ENCODE data around the gene CRACDL.

CRACDL gene

GRCh38 chr2:98809878-98810587 lies 126.0 kb downstream of the CRACDL start:
- Histone ChIP-seq H3K4me3 (replicated peaks; ENCODE audit: insufficient read depth, low read length) (no peak overlapping the region), H3K27me3 (ENCODE audit: insufficient read depth, poor library complexity, severe bottlenecking) (no peaks in the 10 kb centered on the region), H3K27ac (replicated peaks) (no peak overlapping the region)
- TF ChIP-seq CTCF (IDR thresholded peaks at IDR 0.05; ENCODE audit: insufficient read depth, low read length) (no peak), REST (IDR thresholded peaks at IDR 0.05; ENCODE audit: insufficient replicate concordance, low read depth) (no peak), SPI1 (IDR thresholded peaks at IDR 0.05; ENCODE audit: borderline replicate concordance, low read depth) (no peak), POLR2AphosphoS5 (IDR thresholded peaks at IDR 0.05; ENCODE audit: low read depth) (no peak), GABPA (IDR thresholded peaks at IDR 0.05; ENCODE audit: low read depth) (no peak)
- DNase-seq (ENCODE audit: low read depth in 1 of 2, low spot score in 1 of 2): no peak

- TF ChIP-seq GABPA (IDR thresholded peaks at IDR 0.05; ENCODE audit: low read depth) (no peak), REST (IDR thresholded peaks at IDR 0.05; ENCODE audit: insufficient replicate concordance, low read depth) (no peak), POLR2AphosphoS5 (IDR thresholded peaks at IDR 0.05; ENCODE audit: low read depth) (no peak), CTCF (IDR thresholded peaks at IDR 0.05; ENCODE audit: insufficient read depth, low read length) (no peak), SPI1 (IDR thresholded peaks at IDR 0.05; ENCODE audit: borderline replicate concordance, low read depth) (no peak)
- Histone ChIP-seq H3K27ac (replicated peaks) (no peak overlapping the region), H3K4me3 (replicated peaks; ENCODE audit: insufficient read depth, low read length) (no peak overlapping the region), H3K27me3 (ENCODE audit: insufficient read depth, poor library complexity, severe bottlenecking) (no peaks in the 10 kb centered on the region)
- no peak for DNase-seq (ENCODE audit: low read depth in 1 of 2, low spot score in 1 of 2)
Measured at GRCh38 chr2:98809116-98809515, 126.9 kb downstream of the CRACDL start.

- Histone ChIP-seq H3K27me3 (ENCODE audit: insufficient read depth, poor library complexity, severe bottlenecking) (no peaks in the 10 kb centered on the region), H3K4me3 (replicated peaks; ENCODE audit: insufficient read depth, low read length) (no peak overlapping the region), H3K27ac (replicated peaks) (no peak overlapping the region)
- DNase-seq (ENCODE audit: low read depth in 1 of 2, low spot score in 1 of 2): no peak
- TF ChIP-seq CTCF (IDR thresholded peaks at IDR 0.05; ENCODE audit: insufficient read depth, low read length): no peak
- no peak for TF ChIP-seq GABPA (IDR thresholded peaks at IDR 0.05; ENCODE audit: low read depth)
- TF ChIP-seq POLR2AphosphoS5 (IDR thresholded peaks at IDR 0.05; ENCODE audit: low read depth): no peak
- TF ChIP-seq REST (IDR thresholded peaks at IDR 0.05; ENCODE audit: insufficient replicate concordance, low read depth): no peak
- TF ChIP-seq SPI1 (IDR thresholded peaks at IDR 0.05; ENCODE audit: borderline replicate concordance, low read depth): no peak
Measured at GRCh38 chr2:98808546-98808945, 127.5 kb downstream of the CRACDL start.
